OCI-LY1 (cell line): ENCODE results near the gene DPP6.

ENCODE experiments used
- CTCF ChIP-seq: fragments of 200-600 bp; sonication (generic), shearing (Covaris generic); IDR thresholded peaks from 2 replicates; pipeline ENCODE4 v1.5.1; 2017; ENCODE audit warnings: mild to moderate bottlenecking, antibody characterized with exemption, low read length, moderate library complexity, mixed read lengths
- EZH2 ChIP-seq: fragments of 200-600 bp; sonication (generic), shearing (Covaris generic); IDR thresholded peaks from 2 replicates; pipeline ENCODE4 v1.8.0; 2017; ENCODE audit warnings: borderline replicate concordance, mixed run types, mild to moderate bottlenecking, antibody characterized with exemption, low read length, moderate library complexity, mixed read lengths

GRCh38 chr7:154720016-154720415, 667.8 kb downstream of the DPP6 start:
- TF ChIP-seq CTCF: no peak
- TF ChIP-seq EZH2: no peak
